SJSA1 (cell line): ENCODE measurements around the gene ALG6. TPM values are rescaled to one million over a fixed set of nuclear protein-coding genes. Genes with fewer than 3 reads are reported as not detected.
A peak's percentile ranks its signal among the peaks of the same experiment; 100 is the strongest.
"Not testable (repeated sequence)": the region's sequence is repeated elsewhere in the genome, so short reads cannot be mapped to it uniquely, and the experiment has no call there.

Experiments used
- DNase-seq, 2 experiments: peaks; one replicate each; pipeline ENCODE4 v3.0.0-alpha.2; 2015 to 2020; ENCODE audit warnings: low spot score in 2 of 2, low read depth in 1 of 2
- H3K27ac ChIP-seq: fragments of 250-450 bp; sonication (Bioruptor Pico); 2 replicates; pipeline ENCODE4 v1.5.1; 2020; ENCODE audit warnings: mild to moderate bottlenecking, moderate library complexity
- H3K27me3 ChIP-seq: fragments of 250-450 bp; sonication (Bioruptor Pico); replicated peaks from 2 replicates; pipeline ENCODE4 v1.5.1; 2020; ENCODE audit warnings: mild to moderate bottlenecking, moderate library complexity
- H3K36me3 ChIP-seq: fragments of 250-450 bp; sonication (Bioruptor Pico); 2 replicates; pipeline ENCODE4 v1.5.1; 2020; ENCODE audit warnings: mild to moderate bottlenecking
- H3K4me1 ChIP-seq: fragments of 250-450 bp; sonication (Bioruptor Pico); replicated peaks from 2 replicates; pipeline ENCODE4 v1.6.1; 2021; ENCODE audit warnings: mild to moderate bottlenecking
- H3K4me3 ChIP-seq: fragments of 250-450 bp; sonication (Bioruptor Pico); 2 replicates; pipeline ENCODE4 v1.5.1; 2020; ENCODE audit warnings: mild to moderate bottlenecking
- H3K9me3 ChIP-seq: fragments of 250-450 bp; sonication (Bioruptor Pico); replicated peaks from 2 replicates; pipeline ENCODE4 v1.5.1; 2020; ENCODE audit warnings: mild to moderate bottlenecking
- total RNA-seq: library from RNA; depleted of rRNA; stranded (reverse); fragments of >200 nt; shearing (Covaris generic); gene quantifications from 2 replicates; pipeline ENCODE4 v1.2.3, GENCODE V29; 2014; rRNA removed

The ALG6 gene
- total RNA-seq, 1 experiment from 2014 or later: 14.5 TPM

GRCh38 chr1:63461661-63462230 is 94.3 kb downstream of the ALG6 start:
- H3K4me1 ChIP-seq: no peaks in the 10 kb centered on the region
- H3K36me3 ChIP-seq: peaks cover 10% of the 10 kb centered on the region
- H3K27ac ChIP-seq: no peak overlapping the region
- H3K9me3 ChIP-seq: 0 out of 2 replicates have a peak, but pooled peaks cover 3% of the 10 kb centered on the region
- H3K27me3 ChIP-seq: no peaks in the 10 kb centered on the region
- H3K4me3 ChIP-seq: no peak overlapping the region
- no peak for DNase-seq

GRCh38 chr1:63463248-63463647 is 95.8 kb downstream of the ALG6 start:
- Histone ChIP-seq H3K4me1 (no peaks in the 10 kb centered on the region), H3K36me3 (peaks cover 10% of the 10 kb centered on the region), H3K27me3 (no peaks in the 10 kb centered on the region), H3K4me3 (no peak overlapping the region), H3K27ac (no peak overlapping the region), H3K9me3 (0 out of 2 replicates have a peak, but pooled peaks cover 3% of the 10 kb centered on the region)
- DNase-seq: no peak

- Histone ChIP-seq H3K4me1 (no peaks in the 10 kb centered on the region), H3K9me3 (0 out of 2 replicates have a peak, but pooled peaks cover 3% of the 10 kb centered on the region), H3K4me3 (no peak overlapping the region), H3K36me3 (peaks cover 17% of the 10 kb centered on the region), H3K27me3 (no peaks in the 10 kb centered on the region), H3K27ac (no peak overlapping the region)
- DNase-seq: no peak
Observed at GRCh38 chr1:63466181-63466580, 98.8 kb downstream of the ALG6 start.

GRCh38 chr1:63466759-63467158 is 99.3 kb downstream of the ALG6 start:
- Histone ChIP-seq H3K4me1 (no peaks in the 10 kb centered on the region), H3K4me3 (no peak overlapping the region), H3K9me3 (0 out of 2 replicates have a peak, but pooled peaks cover under 1% of the 10 kb centered on the region), H3K27ac (no peak overlapping the region), H3K27me3 (no peaks in the 10 kb centered on the region), H3K36me3 (peaks cover 11% of the 10 kb centered on the region)
- DNase-seq: no peak

GRCh38 chr1:63468683-63469082 is 101.3 kb downstream of the ALG6 start:
- H3K36me3 ChIP-seq, H3K4me1 ChIP-seq, DNase-seq: not testable (repeated sequence)

GRCh38 chr1:63475761-63476160 is 108.3 kb downstream of the ALG6 start:
- no peaks in the 10 kb centered on the region for H3K9me3 ChIP-seq
- no peak for DNase-seq
- H3K4me1 ChIP-seq: 0 out of 2 replicates have a peak, but pooled peaks cover 3% of the 10 kb centered on the region
- no peak overlapping the region for H3K27ac ChIP-seq
- H3K36me3 ChIP-seq: peaks cover 5% of the 10 kb centered on the region
- no peaks in the 10 kb centered on the region for H3K27me3 ChIP-seq
- no peak overlapping the region for H3K4me3 ChIP-seq

More at GRCh38 chr1:63468683-63469082, 101.3 kb downstream of the ALG6 start:
- not testable (repeated sequence) for H3K27me3 ChIP-seq, H3K4me3 ChIP-seq, H3K9me3 ChIP-seq, H3K27ac ChIP-seq

GRCh38 chr1:63480057-63480456 is 112.6 kb downstream of the ALG6 start:
- Histone ChIP-seq H3K27ac (no peak overlapping the region), H3K4me3 (no peak overlapping the region), H3K4me1 (0 out of 2 replicates have a peak, but pooled peaks cover 3% of the 10 kb centered on the region), H3K9me3 (no peaks in the 10 kb centered on the region), H3K27me3 (no peaks in the 10 kb centered on the region), H3K36me3 (0 out of 2 replicates have a peak, but pooled peaks cover 2% of the 10 kb centered on the region)
- no peak for DNase-seq

GRCh38 chr1:63486629-63487028 is 119.2 kb downstream of the ALG6 start:
- no peaks in the 10 kb centered on the region; the same call in 1 of the 2 replicates for H3K36me3 ChIP-seq
- no peaks in the 10 kb centered on the region for H3K9me3 ChIP-seq
- no peaks in the 10 kb centered on the region for H3K27me3 ChIP-seq
- H3K4me3 ChIP-seq: no peak overlapping the region
- H3K27ac ChIP-seq: no peak overlapping the region
- DNase-seq: no peak
- H3K4me1 ChIP-seq: peaks cover 10% of the 10 kb centered on the region

GRCh38 chr1:63487336-63488065 is 120.1 kb downstream of the ALG6 start:
- Histone ChIP-seq H3K27ac (peak overlapping the region; percentile 69), H3K4me1 (peaks cover 10% of the 10 kb centered on the region), H3K4me3 (no peak overlapping the region), H3K9me3 (no peaks in the 10 kb centered on the region), H3K27me3 (no peaks in the 10 kb centered on the region), H3K36me3 (no peaks in the 10 kb centered on the region; the same call in 1 of the 2 replicates)
- DNase-seq: peak; percentile 59 to 74

Other genes starting within 250 kb of the ALG6 start
- gene FOXD3, start 45.1 kb upstream of the ALG6 start, total RNA-seq: 0.13 TPM in 1 of 2 replicates, not detected in the other
- gene ITGB3BP, start 155.6 kb downstream of the ALG6 start, total RNA-seq: 39.6 and 49.7 TPM in 2 replicates
- gene EFCAB7, start 155.9 kb downstream of the ALG6 start, total RNA-seq: 2.5 and 5.4 TPM in 2 replicates
- 41.2 and 42.6 TPM in 2 replicates for gene PGM1, start 225.8 kb downstream of the ALG6 start, total RNA-seq